Uterus (tissue), 4 donors: ENCODE results near the gene MTURN. TPM values are rescaled to one million over a fixed set of nuclear protein-coding genes. Genes with fewer than 3 reads are reported as not detected.

ENCODE experiments used
- DNase-seq, 2 donors: peaks; one replicate each; pipeline ENCODE4 v3.0.0-alpha.2; 2019 to 2020
- H3K27ac ChIP-seq, 2 donors: fragments of 200-600 bp; sonication (generic); 1 replicate in 1 of 2; 2 replicates in 1 of 2; pipeline ENCODE4 v1.5.1; 2016 to 2018
- H3K27me3 ChIP-seq, 2 donors: fragments of 200-600 bp; sonication (generic); one replicate each; pipeline ENCODE4 v1.5.1; 2018 to 2019; ENCODE audit warnings: control low read depth in 1 of 2
- H3K36me3 ChIP-seq, 2 donors: fragments of 200-600 bp; sonication (generic); one replicate each; pipeline ENCODE4 v1.5.1; 2019; ENCODE audit warnings: control low read depth in 1 of 2
- H3K4me1 ChIP-seq, 2 donors: fragments of 200-600 bp; sonication (generic); one replicate each; pipeline ENCODE4 v1.5.1; 2018 to 2019; ENCODE audit warnings: control low read depth in 1 of 2
- H3K4me3 ChIP-seq, 2 donors: fragments of 200-600 bp; sonication (generic); 1 replicate in 1 of 2; 2 replicates in 1 of 2; pipeline ENCODE4 v1.5.1; 2018 to 2019; ENCODE audit warnings: mild to moderate bottlenecking in 1 of 2
- H3K9me3 ChIP-seq, 2 donors: fragments of 200-600 bp; sonication (generic); one replicate each; pipeline ENCODE4 v1.5.1; 2019; ENCODE audit warnings: control low read depth in 1 of 2
- POLR2A ChIP-seq, 2 donors: fragments of 450-650 bp; IDR thresholded peaks; one replicate each; pipeline ENCODE4 v1.6.1; 2016; ENCODE audit warnings: antibody characterized with exemption in 2 of 2, mild to moderate bottlenecking in 1 of 2, moderate library complexity in 1 of 2
- intact Hi-C: fragments of 100-400 bp; cut with DNase I; formaldehyde crosslinking; loops from one replicate; pipeline ENCODE4 v1.15.1; 2023; ENCODE audit warnings: low total_unique reads
- total RNA-seq, 4 donors: library from RNA; depleted of rRNA in 3 of 4; stranded (reverse); fragments of >200 nt in 3 of 4; gene quantifications; one replicate each; pipeline versions ENCODE4 v1.1.0 to v1.2.4, GENCODE V29; 2014 to 2023
- TF ChIP-seq, protein P1 (sequence below), 4 experiments: fragments of 200-600 bp in 2 of 4; fragments of 450-650 bp in 2 of 4; sonication (generic) in 2 of 4; IDR thresholded peaks; one replicate each; pipeline ENCODE4 v1.5.1; 2016 to 2019; ENCODE audit warnings: antibody characterized with exemption in 4 of 4, mild to moderate bottlenecking in 2 of 4, moderate library complexity in 1 of 4
- donor health status: DM: yes; HTN: yes; CAD: no.

The MTURN gene
- 10 to 100 TPM; 45.1 to 75.9 (median 53.1) TPM for total RNA-seq

DNA sequence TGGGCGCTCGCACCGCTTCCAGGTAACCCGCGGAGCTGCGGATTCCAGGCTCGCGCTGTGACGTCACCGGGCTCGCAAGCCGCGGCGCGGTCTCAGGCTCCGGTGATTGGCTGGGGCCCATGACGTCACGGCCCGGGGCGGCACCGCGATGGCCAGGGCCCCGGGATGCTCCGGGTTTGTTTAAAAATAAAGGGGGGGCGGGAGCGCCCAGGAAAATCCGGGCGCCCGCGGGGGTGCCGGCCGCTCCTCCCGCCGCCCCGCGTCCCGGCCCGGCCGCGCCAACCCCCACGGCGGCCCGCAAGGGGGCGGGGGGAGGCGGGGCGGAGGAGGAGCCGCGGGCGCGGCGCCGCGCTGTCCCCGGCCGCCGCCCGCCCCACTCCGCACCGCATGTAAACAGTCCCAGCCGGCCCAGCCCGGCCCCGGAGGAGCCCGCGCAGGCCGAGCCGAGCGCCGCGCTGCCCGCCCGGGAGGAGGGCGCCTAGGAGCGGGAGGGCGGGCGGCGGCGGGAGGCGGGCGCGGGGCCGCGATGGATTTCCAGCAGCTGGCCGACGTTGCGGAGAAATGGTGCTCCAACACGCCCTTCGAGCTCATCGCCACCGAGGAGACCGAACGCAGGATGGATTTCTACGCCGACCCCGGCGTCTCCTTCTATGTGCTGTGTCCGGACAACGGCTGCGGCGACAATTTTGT lies at the start of gene MTURN:
MTURN (plus strand) TSS at position 376 of the 690 bp plus-strand sequence; CDS start at position 527, 151 bp downstream.
- peak; percentile 64 to 77 for TF ChIP-seq POLR2A (IDR thresholded peaks at IDR 0.05)
- TF ChIP-seq, protein P1, sequence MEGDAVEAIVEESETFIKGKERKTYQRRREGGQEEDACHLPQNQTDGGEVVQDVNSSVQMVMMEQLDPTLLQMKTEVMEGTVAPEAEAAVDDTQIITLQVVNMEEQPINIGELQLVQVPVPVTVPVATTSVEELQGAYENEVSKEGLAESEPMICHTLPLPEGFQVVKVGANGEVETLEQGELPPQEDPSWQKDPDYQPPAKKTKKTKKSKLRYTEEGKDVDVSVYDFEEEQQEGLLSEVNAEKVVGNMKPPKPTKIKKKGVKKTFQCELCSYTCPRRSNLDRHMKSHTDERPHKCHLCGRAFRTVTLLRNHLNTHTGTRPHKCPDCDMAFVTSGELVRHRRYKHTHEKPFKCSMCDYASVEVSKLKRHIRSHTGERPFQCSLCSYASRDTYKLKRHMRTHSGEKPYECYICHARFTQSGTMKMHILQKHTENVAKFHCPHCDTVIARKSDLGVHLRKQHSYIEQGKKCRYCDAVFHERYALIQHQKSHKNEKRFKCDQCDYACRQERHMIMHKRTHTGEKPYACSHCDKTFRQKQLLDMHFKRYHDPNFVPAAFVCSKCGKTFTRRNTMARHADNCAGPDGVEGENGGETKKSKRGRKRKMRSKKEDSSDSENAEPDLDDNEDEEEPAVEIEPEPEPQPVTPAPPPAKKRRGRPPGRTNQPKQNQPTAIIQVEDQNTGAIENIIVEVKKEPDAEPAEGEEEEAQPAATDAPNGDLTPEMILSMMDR (IDR thresholded peaks at IDR 0.05), result peak in 2 of 4 experiments; percentile 28 to 39
- Histone ChIP-seq H3K27me3 (no peaks in the 10 kb centered on the region), H3K4me3 (peak within 1 kb of the TSS; percentile 85 to 97), H3K4me1 (peaks cover 0 to 8% of the 10 kb centered on the region in 2 donors), H3K9me3 (no peaks in the 10 kb centered on the region), H3K27ac (peak within 1 kb of the TSS; percentile 92 to 95), H3K36me3 (no peaks in the 10 kb centered on the region)
- peak; percentile 82 for DNase-seq
- intact Hi-C loops, result no loop called here

DNA sequence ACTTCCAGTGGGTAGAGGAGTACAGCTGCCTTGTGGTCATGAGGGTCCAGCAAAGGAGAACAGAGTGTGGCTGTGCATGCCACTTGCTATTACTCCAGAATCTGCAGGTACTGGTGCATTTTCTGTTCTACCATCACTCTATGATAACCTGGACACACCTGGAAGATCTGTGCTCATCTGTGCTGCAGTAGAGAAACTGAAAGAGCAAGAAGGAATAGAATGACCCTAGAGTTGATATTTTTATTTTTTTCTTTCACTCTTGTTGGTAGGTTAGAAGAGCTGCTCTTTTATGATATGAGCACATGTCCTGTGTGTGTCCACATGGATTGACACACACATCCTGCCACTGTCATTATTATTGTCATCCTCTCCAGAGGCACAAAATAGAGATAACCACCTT lies 48.3 kb upstream of the MTURN start:
- no peak for DNase-seq
- Histone ChIP-seq H3K4me1 (no peaks in the 10 kb centered on the region), H3K4me3 (no peak overlapping the region), H3K27me3 (no peaks in the 10 kb centered on the region), H3K27ac (no peak overlapping the region), H3K36me3 (no peaks in the 10 kb centered on the region), H3K9me3 (no peaks in the 10 kb centered on the region)
- TF ChIP-seq, protein P1 (IDR thresholded peaks at IDR 0.05), result no peak
- no peak for TF ChIP-seq POLR2A (IDR thresholded peaks at IDR 0.05)
- intact Hi-C loops, result no loop called here

DNA sequence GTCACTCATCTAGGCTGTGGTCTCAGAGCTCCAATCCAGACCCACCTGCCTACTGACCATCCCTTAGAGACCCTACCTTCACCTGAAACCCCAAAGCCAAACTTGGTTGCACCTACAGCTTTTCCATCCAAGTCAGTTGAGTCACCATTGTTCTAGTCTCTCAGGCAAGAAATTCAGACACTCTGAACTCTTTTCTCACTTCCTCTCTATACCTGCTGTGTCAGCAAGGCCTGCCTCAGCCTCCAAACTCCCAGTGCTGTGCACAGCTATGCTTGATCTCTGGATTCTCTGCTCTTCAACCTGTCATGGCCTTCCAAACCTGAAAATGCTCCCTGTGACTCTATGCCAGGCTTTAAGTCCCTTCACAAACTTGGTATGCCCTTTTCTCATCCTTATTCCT lies 47.4 kb upstream of the MTURN start:
- no peak for TF ChIP-seq POLR2A (IDR thresholded peaks at IDR 0.05)
- TF ChIP-seq, protein P1 (IDR thresholded peaks at IDR 0.05), result no peak
- no peak overlapping the region for H3K4me3 ChIP-seq
- H3K27me3 ChIP-seq, result no peaks in the 10 kb centered on the region
- no peaks in the 10 kb centered on the region for H3K9me3 ChIP-seq
- H3K27ac ChIP-seq, result no peak overlapping the region
- no peaks in the 10 kb centered on the region for H3K4me1 ChIP-seq
- DNase-seq, result no peak
- no peaks in the 10 kb centered on the region for H3K36me3 ChIP-seq
- intact Hi-C loops, result no loop called here

DNA sequence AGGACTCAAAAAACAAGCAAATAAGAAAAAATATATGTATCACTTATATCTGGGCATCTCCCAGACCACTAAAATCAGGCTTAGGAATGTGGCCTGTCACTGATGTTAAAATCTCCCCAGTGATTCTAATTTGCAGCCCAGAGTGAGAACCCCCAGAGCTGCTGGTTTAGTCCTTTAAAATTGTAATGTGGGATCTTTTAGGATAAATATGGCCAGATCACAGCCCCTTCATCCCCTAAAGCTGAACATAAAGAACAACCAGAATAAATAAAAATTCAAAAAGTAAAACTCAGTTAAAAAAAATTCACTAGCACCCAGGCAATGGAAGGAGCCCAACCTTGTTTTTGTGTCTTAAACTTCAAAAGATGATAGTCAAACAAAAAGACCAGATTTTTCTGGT lies 46.4 kb upstream of the MTURN start:
- Histone ChIP-seq H3K27ac (no peak overlapping the region), H3K27me3 (no peaks in the 10 kb centered on the region), H3K36me3 (no peaks in the 10 kb centered on the region), H3K4me3 (no peak overlapping the region), H3K9me3 (no peaks in the 10 kb centered on the region), H3K4me1 (no peaks in the 10 kb centered on the region)
- no peak for DNase-seq
- TF ChIP-seq, protein P1 (IDR thresholded peaks at IDR 0.05), result no peak
- no peak for TF ChIP-seq POLR2A (IDR thresholded peaks at IDR 0.05)
- intact Hi-C loops, result no loop called here

DNA sequence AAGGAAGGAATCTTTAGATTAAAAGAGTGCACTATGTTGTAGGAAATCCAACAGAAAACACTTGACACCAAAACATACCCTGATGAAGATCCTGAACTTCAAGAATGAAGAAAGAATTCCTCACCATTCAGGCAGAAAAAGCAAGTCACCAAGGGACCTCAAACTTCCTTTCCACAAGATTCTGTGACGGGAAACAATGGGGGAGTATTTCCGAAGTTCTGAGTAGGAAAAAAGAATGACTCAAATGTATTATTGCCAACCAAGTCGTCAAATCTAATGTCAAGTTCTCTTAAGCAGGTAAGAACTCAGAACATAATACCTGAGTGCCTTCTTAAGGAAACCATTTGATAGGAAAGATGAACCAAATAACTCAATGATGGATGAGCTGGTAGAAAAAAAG lies 44.7 kb upstream of the MTURN start:
- intact Hi-C loops, result no loop called here
- H3K4me3 ChIP-seq, result no peak overlapping the region
- H3K9me3 ChIP-seq, result no peaks in the 10 kb centered on the region
- no peaks in the 10 kb centered on the region for H3K4me1 ChIP-seq
- no peaks in the 10 kb centered on the region for H3K36me3 ChIP-seq
- DNase-seq, result no peak
- H3K27me3 ChIP-seq, result no peaks in the 10 kb centered on the region
- H3K27ac ChIP-seq, result no peak overlapping the region
- no peak for TF ChIP-seq POLR2A (IDR thresholded peaks at IDR 0.05)
- TF ChIP-seq, protein P1 (IDR thresholded peaks at IDR 0.05), result no peak
